ENCODE results near the gene TRAF1.

- TF ChIP-seq POLR2A (IDR thresholded peaks at IDR 0.05): no peak
- no peak for TF ChIP-seq CTCF (IDR thresholded peaks at IDR 0.05)
Measured at GRCh38 chr9:120947222-120947621, 20.6 kb upstream of the TRAF1 start.

All from Peyer's patch (tissue), 4 donors.